AG09319 (cell line): ENCODE data around the gene ZNF236.

Source experiments
- DNase-seq: peaks from one replicate; pipeline ENCODE4 v3.0.0-alpha.2; 2010; ENCODE audit warnings: low read depth; ENCODE audit errors: extremely low read depth
- TF ChIP-seq, protein P1 (sequence below): IDR thresholded peaks from 2 replicates; pipeline ENCODE4 v1.5.1; 2011; ENCODE audit warnings: low read depth, mild to moderate bottlenecking, inconsistent platforms, low read length, moderate library complexity

Gene ZNF236

DNA sequence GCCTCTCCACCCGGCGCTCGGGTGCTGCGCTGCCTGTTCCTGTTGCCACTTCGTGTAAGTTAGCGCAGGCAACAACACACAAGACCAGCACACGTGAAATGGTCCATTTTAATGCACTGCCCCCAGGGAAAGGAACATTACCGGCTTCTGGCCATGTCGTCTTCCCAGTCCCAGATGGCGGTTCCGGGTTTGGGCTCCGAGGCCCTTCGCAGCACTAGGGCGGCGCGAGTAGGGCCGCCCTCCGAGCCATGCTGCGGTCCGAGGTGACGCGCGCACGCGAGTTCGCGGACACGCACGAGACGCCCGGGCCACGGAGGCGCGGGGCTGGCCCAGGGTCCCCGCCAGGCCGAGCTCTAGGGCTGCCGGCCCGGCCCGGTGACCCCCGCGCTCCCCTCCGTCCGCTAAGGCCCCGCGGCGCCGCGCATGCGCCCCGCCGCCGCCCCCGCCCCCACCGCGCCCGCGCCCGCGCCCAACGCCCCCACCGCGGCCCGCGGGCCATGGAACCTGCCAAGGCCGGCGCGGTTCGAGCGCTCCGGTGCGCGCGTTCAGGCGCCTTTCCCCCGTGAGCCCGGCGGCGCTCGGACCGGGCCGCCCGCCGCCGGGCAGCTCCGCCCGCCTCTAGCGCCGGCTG is 367 bp upstream of the ZNF236 start:
- TF ChIP-seq, protein P1, sequence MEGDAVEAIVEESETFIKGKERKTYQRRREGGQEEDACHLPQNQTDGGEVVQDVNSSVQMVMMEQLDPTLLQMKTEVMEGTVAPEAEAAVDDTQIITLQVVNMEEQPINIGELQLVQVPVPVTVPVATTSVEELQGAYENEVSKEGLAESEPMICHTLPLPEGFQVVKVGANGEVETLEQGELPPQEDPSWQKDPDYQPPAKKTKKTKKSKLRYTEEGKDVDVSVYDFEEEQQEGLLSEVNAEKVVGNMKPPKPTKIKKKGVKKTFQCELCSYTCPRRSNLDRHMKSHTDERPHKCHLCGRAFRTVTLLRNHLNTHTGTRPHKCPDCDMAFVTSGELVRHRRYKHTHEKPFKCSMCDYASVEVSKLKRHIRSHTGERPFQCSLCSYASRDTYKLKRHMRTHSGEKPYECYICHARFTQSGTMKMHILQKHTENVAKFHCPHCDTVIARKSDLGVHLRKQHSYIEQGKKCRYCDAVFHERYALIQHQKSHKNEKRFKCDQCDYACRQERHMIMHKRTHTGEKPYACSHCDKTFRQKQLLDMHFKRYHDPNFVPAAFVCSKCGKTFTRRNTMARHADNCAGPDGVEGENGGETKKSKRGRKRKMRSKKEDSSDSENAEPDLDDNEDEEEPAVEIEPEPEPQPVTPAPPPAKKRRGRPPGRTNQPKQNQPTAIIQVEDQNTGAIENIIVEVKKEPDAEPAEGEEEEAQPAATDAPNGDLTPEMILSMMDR = no peak
- DNase-seq = no peak

- no peak for DNase-seq
- TF ChIP-seq, protein P1 = no peak
These were observed 793 bp downstream of the ZNF236 start for GRCh38 chr18:76823161-76823538.

DNA sequence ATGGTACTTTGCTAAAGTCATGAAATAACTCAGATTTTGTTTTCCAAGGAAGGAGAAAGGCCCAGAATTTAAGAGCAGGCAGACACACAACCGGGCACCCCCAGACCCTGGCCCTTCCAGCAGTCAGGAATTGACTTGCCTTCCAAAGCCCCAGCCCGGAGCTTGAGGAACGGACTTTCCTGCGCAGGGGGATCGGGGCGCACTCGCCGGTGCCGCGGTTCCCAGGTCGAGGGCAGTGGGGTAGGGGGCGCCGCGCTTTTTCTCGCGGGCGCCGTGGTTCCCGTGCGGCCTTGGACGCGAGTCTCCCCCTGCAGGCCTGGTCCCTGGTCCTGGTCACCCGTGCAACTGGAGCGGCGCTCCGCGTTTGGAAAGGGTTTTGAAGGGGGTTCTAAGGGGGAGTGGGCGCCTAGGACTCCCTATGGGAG is 1.2 kb downstream of the ZNF236 start:
- DNase-seq = no peak
- TF ChIP-seq, protein P1 = peak; percentile 30

DNA sequence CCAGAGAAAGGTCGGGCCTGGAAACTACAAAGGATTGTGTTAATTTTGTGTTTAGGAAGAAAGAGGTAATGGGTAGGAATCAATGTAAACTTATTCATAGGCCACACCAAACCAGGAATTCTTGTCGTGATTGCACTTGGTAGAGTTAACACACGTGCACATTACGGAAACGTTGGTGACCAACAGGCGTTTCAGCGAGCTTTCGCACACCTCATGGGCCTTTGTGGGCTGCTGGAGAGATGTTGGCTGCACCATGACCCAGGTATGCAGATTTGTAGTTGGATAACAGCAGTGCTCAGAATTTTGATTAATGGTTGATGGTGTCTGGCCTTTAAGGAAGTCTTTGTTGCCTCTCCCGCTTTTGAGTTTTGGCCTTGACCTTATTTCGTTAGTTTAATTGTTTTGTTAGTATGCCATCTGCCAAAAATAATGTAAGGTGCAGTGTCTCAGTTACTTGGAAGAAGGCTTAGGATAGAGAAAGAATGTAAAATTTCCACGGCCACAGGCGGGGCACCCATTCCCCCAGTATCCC is 1.9 kb downstream of the ZNF236 start:
- TF ChIP-seq, protein P1 = no peak

GRCh38 chr18:76824754-76825153 is 2.4 kb downstream of the ZNF236 start:
- DNase-seq = no peak
- TF ChIP-seq, protein P1 = no peak

More for the DNA sequence above, 1.9 kb downstream of the ZNF236 start:
- no peak for DNase-seq

GRCh38 chr18:76827205-76828200 is 5.1 kb downstream of the ZNF236 start:
- TF ChIP-seq, protein P1 = no peak
- no peak for DNase-seq

GRCh38 chr18:76834379-76834778 is 12.0 kb downstream of the ZNF236 start:
- TF ChIP-seq, protein P1 = no peak

More at GRCh38 chr18:76834379-76834778, 12.0 kb downstream of the ZNF236 start:
- no peak for DNase-seq
